Hematopoietic multipotent progenitor cell treated with erythropoietin and hydrocortisone succinate and interleukin-3 and kit ligand, for 15 days (in vitro differentiated cells): ENCODE measurements around the gene TFAP2C.

Experiments
- DNase-seq: peaks from one replicate; pipeline ENCODE4 v3.0.0-alpha.2; 2015; ENCODE audit warnings: low spot score

Gene TFAP2C

GRCh38 chr20:56628873-56629463, at the start of gene TFAP2C:
TSS of gene TFAP2C (plus strand) at chr20:56629306. CDS start at chr20:56629545, 239 bp downstream.
- DNase-seq, result peak; percentile 23

GRCh38 chr20:56580226-56580625, 48.9 kb upstream of the TFAP2C start:
- DNase-seq, result no peak

GRCh38 chr20:56581701-56582100, 47.4 kb upstream of the TFAP2C start:
- DNase-seq, result no peak

GRCh38 chr20:56582542-56582941, 46.6 kb upstream of the TFAP2C start:
- no peak for DNase-seq

- no peak for DNase-seq
These were observed 44.2 kb upstream of the TFAP2C start for GRCh38 chr20:56584916-56585315.

GRCh38 chr20:56587307-56588041, 41.6 kb upstream of the TFAP2C start:
- DNase-seq, result no peak

- no peak for DNase-seq
These were observed 40.1 kb upstream of the TFAP2C start for GRCh38 chr20:56588996-56589395.

- no peak for DNase-seq
These were observed 39.5 kb upstream of the TFAP2C start for GRCh38 chr20:56589633-56590032.

GRCh38 chr20:56590888-56591287, 38.2 kb upstream of the TFAP2C start:
- no peak for DNase-seq

GRCh38 chr20:56592211-56592610, 36.9 kb upstream of the TFAP2C start:
- no peak for DNase-seq

GRCh38 chr20:56592817-56593216, 36.3 kb upstream of the TFAP2C start:
- no peak for DNase-seq

GRCh38 chr20:56595746-56596475, 33.2 kb upstream of the TFAP2C start:
- DNase-seq, result no peak

GRCh38 chr20:56601166-56601565, 27.9 kb upstream of the TFAP2C start:
- DNase-seq, result no peak

- DNase-seq, result no peak
These were observed 24.4 kb upstream of the TFAP2C start for GRCh38 chr20:56604673-56605072.

- DNase-seq, result no peak
These were observed 23.7 kb upstream of the TFAP2C start for GRCh38 chr20:56605261-56605996.

- DNase-seq, result no peak
These were observed 22.7 kb upstream of the TFAP2C start for GRCh38 chr20:56606174-56606945.

GRCh38 chr20:56607061-56607704, 21.9 kb upstream of the TFAP2C start:
- no peak for DNase-seq

GRCh38 chr20:56608376-56608775, 20.7 kb upstream of the TFAP2C start:
- DNase-seq, result no peak

GRCh38 chr20:56609321-56609720, 19.8 kb upstream of the TFAP2C start:
- no peak for DNase-seq

- DNase-seq, result no peak
These were observed 19.0 kb upstream of the TFAP2C start for GRCh38 chr20:56610098-56610497.

- no peak for DNase-seq
These were observed 14.9 kb upstream of the TFAP2C start for GRCh38 chr20:56614196-56614595.
